ENCODE data around the gene FRG1. TPM values are rescaled to one million over a fixed set of nuclear protein-coding genes. Genes with fewer than 3 reads are reported as not detected.
"Not testable (repeated sequence)": the region's sequence is repeated elsewhere in the genome, so short reads cannot be mapped to it uniquely, and the experiment has no call there.

The FRG1 gene
- total RNA-seq (10 to 100 TPM; 20.5 to 53.4 (median 39.6) TPM), polyA plus RNA-seq (10 to 100 TPM; 25.5 to 79.0 (median 29.4) TPM)
- long read RNA-seq, donor 1, transcript FRG1-201 (9 exons, 1,074 nt), result major isoform, 16 of 16 reads
- long read RNA-seq, donor 1, partial matches to known transcripts, result 0 of 16 reads
- long read RNA-seq, donor 1, other reads (novel, unspliced or antisense), result 0 of 16 reads
- long read RNA-seq, donor 2, transcript FRG1-201 (9 exons, 1,074 nt), result major isoform, 11 of 11 reads
- long read RNA-seq, donor 2, partial matches to known transcripts, result 0 of 11 reads
- long read RNA-seq, donor 2, other reads (novel, unspliced or antisense), result 0 of 11 reads
- long read RNA-seq, donor 3, transcript FRG1-201 (9 exons, 1,074 nt), result major isoform, 11 of 11 reads
- long read RNA-seq, donor 3, partial matches to known transcripts, result 0 of 11 reads
- long read RNA-seq, donor 3, other reads (novel, unspliced or antisense), result 0 of 11 reads
- long read RNA-seq, donor 4, transcript FRG1-201 (9 exons, 1,074 nt), result major isoform, 21 of 28 reads
- long read RNA-seq, donor 4, partial matches to known transcripts, result 6 of 28 reads
- long read RNA-seq, donor 4, other reads (novel, unspliced or antisense), result 1 of 28 reads
- long read RNA-seq, donor 5, transcript FRG1-201 (9 exons, 1,074 nt), result major isoform, 30 of 30 reads
- long read RNA-seq, donor 5, partial matches to known transcripts, result 0 of 30 reads
- long read RNA-seq, donor 5, other reads (novel, unspliced or antisense), result 0 of 30 reads
- long read RNA-seq, donor 6, transcript FRG1-201 (9 exons, 1,074 nt), result major isoform, 5 of 10 reads
- long read RNA-seq, donor 6, partial matches to known transcripts, result 5 of 10 reads
- long read RNA-seq, donor 6, other reads (novel, unspliced or antisense), result 0 of 10 reads
- long read RNA-seq, donor 7, transcript FRG1-201 (9 exons, 1,074 nt), result major isoform, 7 of 7 reads
- long read RNA-seq, donor 7, partial matches to known transcripts, result 0 of 7 reads
- long read RNA-seq, donor 7, other reads (novel, unspliced or antisense), result 0 of 7 reads
- long read RNA-seq, donor 8, transcript FRG1-201 (9 exons, 1,074 nt), result major isoform, 18 of 18 reads
- long read RNA-seq, donor 8, partial matches to known transcripts, result 0 of 18 reads
- long read RNA-seq, donor 8, other reads (novel, unspliced or antisense), result 0 of 18 reads
- long read RNA-seq, donor 9, transcript FRG1-201 (9 exons, 1,074 nt), result major isoform, 5 of 5 reads
- long read RNA-seq, donor 9, partial matches to known transcripts, result 0 of 5 reads
- long read RNA-seq, donor 9, other reads (novel, unspliced or antisense), result 0 of 5 reads
- long read RNA-seq, donor 10, transcript FRG1-201 (9 exons, 1,074 nt), result major isoform, 8 of 8 reads
- long read RNA-seq, donor 10, partial matches to known transcripts, result 0 of 8 reads
- long read RNA-seq, donor 10, other reads (novel, unspliced or antisense), result 0 of 8 reads

DNA sequence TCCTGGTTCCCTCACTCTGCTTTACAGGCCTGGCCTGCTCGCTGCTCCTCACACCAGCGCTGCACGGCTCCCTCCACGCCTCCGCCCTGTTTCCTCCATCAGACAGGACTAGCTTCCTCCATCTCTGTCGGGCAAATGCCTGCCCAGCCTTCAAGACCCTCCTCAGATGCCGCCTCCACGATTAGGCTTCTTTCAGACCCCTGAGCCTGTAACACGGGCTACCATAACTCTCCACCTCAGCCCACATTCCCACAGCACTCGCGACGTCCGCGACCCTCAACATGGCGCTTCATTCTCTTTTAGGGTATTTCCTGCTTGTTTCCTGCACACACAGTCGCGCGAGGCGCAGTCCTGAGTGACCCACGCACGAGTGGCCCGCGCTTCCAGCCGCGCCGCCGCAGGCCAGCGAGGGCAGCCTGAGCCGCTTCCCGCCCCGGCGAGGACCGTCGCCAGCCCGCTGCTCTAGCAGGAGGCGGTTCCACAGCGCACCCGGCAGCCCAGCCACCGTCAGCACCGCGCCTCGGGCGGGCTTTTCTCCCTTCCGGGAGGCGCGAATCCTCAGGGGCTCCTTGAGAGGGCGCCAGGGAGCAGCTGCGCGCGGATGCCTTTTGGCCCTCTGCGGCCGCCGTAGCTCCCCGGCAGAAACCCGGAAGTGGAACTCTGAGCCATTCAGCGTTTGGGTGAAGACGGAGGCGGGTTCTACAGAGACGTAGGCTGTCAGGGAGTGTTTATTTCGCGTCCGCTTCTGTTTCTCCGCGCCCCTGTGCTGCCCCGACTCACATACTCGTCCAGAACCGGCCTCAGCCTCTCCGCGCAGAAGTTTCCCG is at the start of gene FRG1:
FRG1 (plus strand) TSS at position 695 of the 827 bp plus-strand sequence. CDS start 138 bp downstream, outside the sequence.
- peak within 1 kb of the TSS; percentile 38 to 82 (median 70) for H3K4me3 ChIP-seq
- H3K4me1 ChIP-seq (replicated peaks in 1 of 2), result peaks cover 0 to 28% of the 10 kb centered on the region in 2 donors
- H3K9me3 ChIP-seq (replicated peaks in 1 of 3), result no peaks in the 10 kb centered on the region
- peak; percentile 95 to 98 (median 96) for DNase-seq
- H3K36me3 ChIP-seq (replicated peaks in 1 of 2), result no peaks in the 10 kb centered on the region
- WGBS, 4 donors, result 6 to 15% (median 10%) methylated on average over 27 to 70 of the region's 70 CpGs
- TF ChIP-seq, protein P1, sequence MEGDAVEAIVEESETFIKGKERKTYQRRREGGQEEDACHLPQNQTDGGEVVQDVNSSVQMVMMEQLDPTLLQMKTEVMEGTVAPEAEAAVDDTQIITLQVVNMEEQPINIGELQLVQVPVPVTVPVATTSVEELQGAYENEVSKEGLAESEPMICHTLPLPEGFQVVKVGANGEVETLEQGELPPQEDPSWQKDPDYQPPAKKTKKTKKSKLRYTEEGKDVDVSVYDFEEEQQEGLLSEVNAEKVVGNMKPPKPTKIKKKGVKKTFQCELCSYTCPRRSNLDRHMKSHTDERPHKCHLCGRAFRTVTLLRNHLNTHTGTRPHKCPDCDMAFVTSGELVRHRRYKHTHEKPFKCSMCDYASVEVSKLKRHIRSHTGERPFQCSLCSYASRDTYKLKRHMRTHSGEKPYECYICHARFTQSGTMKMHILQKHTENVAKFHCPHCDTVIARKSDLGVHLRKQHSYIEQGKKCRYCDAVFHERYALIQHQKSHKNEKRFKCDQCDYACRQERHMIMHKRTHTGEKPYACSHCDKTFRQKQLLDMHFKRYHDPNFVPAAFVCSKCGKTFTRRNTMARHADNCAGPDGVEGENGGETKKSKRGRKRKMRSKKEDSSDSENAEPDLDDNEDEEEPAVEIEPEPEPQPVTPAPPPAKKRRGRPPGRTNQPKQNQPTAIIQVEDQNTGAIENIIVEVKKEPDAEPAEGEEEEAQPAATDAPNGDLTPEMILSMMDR (IDR thresholded peaks at IDR 0.05), result peak; percentile 67 to 96 (median 88)
- peak in 1 of 2 donors; percentile 79 for TF ChIP-seq POLR2A (IDR thresholded peaks at IDR 0.05)
- peak within 1 kb of the TSS; percentile 47 to 87 (median 85) for H3K27ac ChIP-seq
- intact Hi-C loops (cut with DNase I), result no loop called here
- no peaks in the 10 kb centered on the region for H3K27me3 ChIP-seq

GRCh38 chr4:189897667-189898066 is 43.0 kb upstream of the FRG1 start:
- TF ChIP-seq POLR2A (IDR thresholded peaks at IDR 0.05), result no peak
- TF ChIP-seq, protein P1 (IDR thresholded peaks at IDR 0.05), result no peak
- H3K36me3 ChIP-seq (replicated peaks in 1 of 2), result no peaks in the 10 kb centered on the region
- intact Hi-C loops (cut with DNase I), result no loop called here
- no peak overlapping the region for H3K27ac ChIP-seq
- H3K27me3 ChIP-seq, result no peaks in the 10 kb centered on the region
- WGBS, 4 donors, result 71 to 97% (median 83%) methylated on average over 3 of the region's 3 CpGs
- no peaks in the 10 kb centered on the region for H3K9me3 ChIP-seq (replicated peaks in 1 of 3)
- no peaks in the 10 kb centered on the region for H3K4me1 ChIP-seq (replicated peaks in 1 of 2)
- DNase-seq, result no peak
- no peak overlapping the region for H3K4me3 ChIP-seq

- H3K27me3 ChIP-seq; H3K4me1 ChIP-seq (replicated peaks in 1 of 2); DNase-seq; H3K27ac ChIP-seq; intact Hi-C loops (cut with DNase I); H3K4me3 ChIP-seq; H3K9me3 ChIP-seq (replicated peaks in 1 of 3); H3K36me3 ChIP-seq (replicated peaks in 1 of 2): not testable (repeated sequence)
- WGBS, 4 donors, result 50 to 79% (median 57%) methylated on average over 3 of the region's 3 CpGs
Observed at GRCh38 chr4:189899481-189900015, 41.1 kb upstream of the FRG1 start.

All from adrenal gland (tissue), 19 donors.